ENCODE data around the gene BMP5.

The BMP5 gene

DNA sequence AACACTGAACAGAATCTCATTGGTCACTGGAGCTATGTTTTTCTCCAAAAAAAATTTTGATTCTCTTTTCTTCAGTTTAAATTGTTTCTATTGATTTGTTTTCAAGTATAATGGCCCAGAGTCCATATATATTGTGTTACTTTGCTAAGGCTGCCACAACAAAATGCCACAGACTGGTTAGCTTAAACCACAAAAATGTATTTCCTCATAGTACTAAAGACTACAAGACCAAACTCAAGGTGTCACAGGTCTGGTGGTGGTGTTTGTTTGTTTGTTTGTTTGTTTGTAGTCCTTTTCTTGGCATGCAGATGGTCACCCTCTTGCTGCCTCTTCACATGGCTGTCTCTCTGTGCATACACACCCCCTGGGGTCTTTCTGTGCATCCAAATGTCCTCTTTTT is 34.0 kb downstream of the BMP5 start:
- Mint-ChIP-seq H3K36me3 (ENCODE audit: low read depth) (no peaks in the 10 kb centered on the region), H3K27me3 (ENCODE audit: low read depth) (no peaks in the 10 kb centered on the region), H3K27ac (no peak overlapping the region), H3K9me3 (no peaks in the 10 kb centered on the region), H3K4me3 (no peak overlapping the region), H3K4me1 (peaks cover 10% of the 10 kb centered on the region)
- TF ChIP-seq, protein P1, sequence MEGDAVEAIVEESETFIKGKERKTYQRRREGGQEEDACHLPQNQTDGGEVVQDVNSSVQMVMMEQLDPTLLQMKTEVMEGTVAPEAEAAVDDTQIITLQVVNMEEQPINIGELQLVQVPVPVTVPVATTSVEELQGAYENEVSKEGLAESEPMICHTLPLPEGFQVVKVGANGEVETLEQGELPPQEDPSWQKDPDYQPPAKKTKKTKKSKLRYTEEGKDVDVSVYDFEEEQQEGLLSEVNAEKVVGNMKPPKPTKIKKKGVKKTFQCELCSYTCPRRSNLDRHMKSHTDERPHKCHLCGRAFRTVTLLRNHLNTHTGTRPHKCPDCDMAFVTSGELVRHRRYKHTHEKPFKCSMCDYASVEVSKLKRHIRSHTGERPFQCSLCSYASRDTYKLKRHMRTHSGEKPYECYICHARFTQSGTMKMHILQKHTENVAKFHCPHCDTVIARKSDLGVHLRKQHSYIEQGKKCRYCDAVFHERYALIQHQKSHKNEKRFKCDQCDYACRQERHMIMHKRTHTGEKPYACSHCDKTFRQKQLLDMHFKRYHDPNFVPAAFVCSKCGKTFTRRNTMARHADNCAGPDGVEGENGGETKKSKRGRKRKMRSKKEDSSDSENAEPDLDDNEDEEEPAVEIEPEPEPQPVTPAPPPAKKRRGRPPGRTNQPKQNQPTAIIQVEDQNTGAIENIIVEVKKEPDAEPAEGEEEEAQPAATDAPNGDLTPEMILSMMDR (IDR thresholded peaks at IDR 0.05; ENCODE audit: unreplicated experiment in 3 of 3), result no peak

DNA sequence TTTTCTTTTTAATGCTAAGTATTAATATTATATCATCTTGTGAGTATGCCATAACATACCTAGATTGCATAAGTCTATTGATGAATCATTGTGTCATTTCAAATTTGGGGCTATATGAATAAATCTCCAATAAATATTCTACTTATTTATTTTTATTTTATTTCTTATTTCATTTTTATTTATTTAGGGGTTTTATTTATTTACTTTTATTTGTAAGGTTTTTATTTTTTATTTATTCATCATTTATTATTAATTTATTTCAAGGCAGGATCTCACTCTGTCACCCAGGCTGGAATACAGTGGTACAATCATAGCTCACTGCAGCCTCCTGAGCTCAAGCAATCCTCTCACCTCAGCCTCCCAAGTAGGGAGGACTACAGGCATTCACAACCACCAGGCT is 36.3 kb downstream of the BMP5 start:
- no peak overlapping the region for H3K27ac Mint-ChIP-seq
- H3K4me1 Mint-ChIP-seq, result peaks cover 9% of the 10 kb centered on the region
- H3K4me3 Mint-ChIP-seq, result no peak overlapping the region
- no peaks in the 10 kb centered on the region for H3K27me3 Mint-ChIP-seq (ENCODE audit: low read depth)
- H3K36me3 Mint-ChIP-seq (ENCODE audit: low read depth), result no peaks in the 10 kb centered on the region
- no peaks in the 10 kb centered on the region for H3K9me3 Mint-ChIP-seq
- TF ChIP-seq, protein P1 (IDR thresholded peaks at IDR 0.05; ENCODE audit: unreplicated experiment in 3 of 3), result no peak

DNA sequence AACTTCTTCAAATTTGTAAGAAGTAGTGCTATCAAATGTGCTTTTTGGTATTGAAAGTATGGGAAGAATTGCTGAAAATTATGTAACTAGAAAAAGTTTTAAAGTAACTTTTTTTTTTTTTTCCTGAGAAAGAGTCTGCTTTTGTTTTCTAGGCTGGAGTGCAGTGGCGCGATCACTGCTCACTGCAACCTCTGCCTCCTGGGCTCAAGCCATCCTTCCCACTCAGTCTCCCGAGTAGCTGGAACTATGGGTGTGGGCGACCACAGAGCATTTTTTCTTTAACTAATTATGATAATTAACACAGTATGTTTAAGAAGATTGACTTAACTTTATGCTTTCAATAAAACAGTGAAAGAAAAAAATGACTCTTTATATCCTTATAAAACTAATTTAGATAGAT is 38.4 kb downstream of the BMP5 start:
- no peaks in the 10 kb centered on the region for H3K36me3 Mint-ChIP-seq (ENCODE audit: low read depth)
- no peak overlapping the region for H3K4me3 Mint-ChIP-seq
- no peaks in the 10 kb centered on the region for H3K9me3 Mint-ChIP-seq
- TF ChIP-seq, protein P1 (IDR thresholded peaks at IDR 0.05; ENCODE audit: unreplicated experiment in 3 of 3), result no peak
- H3K27me3 Mint-ChIP-seq (ENCODE audit: low read depth), result peaks cover 7% of the 10 kb centered on the region
- H3K4me1 Mint-ChIP-seq, result peaks cover 8% of the 10 kb centered on the region
- peak overlapping the region in 1 of 3 experiments; percentile 15 for H3K27ac Mint-ChIP-seq

GRCh38 chr6:55836481-55836880 is 38.9 kb downstream of the BMP5 start:
- Mint-ChIP-seq H3K4me1 (peaks cover 8% of the 10 kb centered on the region), H3K36me3 (ENCODE audit: low read depth) (no peaks in the 10 kb centered on the region), H3K9me3 (no peaks in the 10 kb centered on the region), H3K27me3 (ENCODE audit: low read depth) (peaks cover 7% of the 10 kb centered on the region), H3K27ac (peak overlapping the region in 2 of 3 experiments; percentile 7 to 15), H3K4me3 (no peak overlapping the region)
- TF ChIP-seq, protein P1 (IDR thresholded peaks at IDR 0.05; ENCODE audit: unreplicated experiment in 3 of 3), result no peak

DNA sequence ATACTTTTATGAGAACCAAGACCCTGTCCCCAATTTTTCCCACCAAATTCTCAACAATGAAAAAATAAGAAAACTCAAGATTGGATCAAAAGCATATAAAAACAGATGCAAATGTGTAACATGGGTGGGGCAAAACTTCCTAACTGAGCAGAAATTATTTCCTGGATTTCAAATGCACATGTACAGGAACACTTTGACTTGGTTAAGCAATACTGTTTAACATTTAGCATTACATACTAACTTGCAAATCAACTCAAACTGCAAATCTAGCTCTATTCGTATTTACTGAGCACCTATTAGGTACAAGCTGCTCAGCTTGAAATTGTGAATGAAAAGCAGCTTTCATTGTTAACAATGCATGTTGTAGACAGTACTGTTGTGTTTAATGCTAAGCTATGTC is 40.2 kb downstream of the BMP5 start:
- Mint-ChIP-seq H3K27me3 (ENCODE audit: low read depth) (peaks cover 15% of the 10 kb centered on the region), H3K27ac (no peak overlapping the region), H3K4me1 (peaks cover 8% of the 10 kb centered on the region), H3K36me3 (ENCODE audit: low read depth) (no peaks in the 10 kb centered on the region), H3K9me3 (no peaks in the 10 kb centered on the region), H3K4me3 (no peak overlapping the region)
- TF ChIP-seq, protein P1 (IDR thresholded peaks at IDR 0.05; ENCODE audit: unreplicated experiment in 3 of 3), result no peak

DNA sequence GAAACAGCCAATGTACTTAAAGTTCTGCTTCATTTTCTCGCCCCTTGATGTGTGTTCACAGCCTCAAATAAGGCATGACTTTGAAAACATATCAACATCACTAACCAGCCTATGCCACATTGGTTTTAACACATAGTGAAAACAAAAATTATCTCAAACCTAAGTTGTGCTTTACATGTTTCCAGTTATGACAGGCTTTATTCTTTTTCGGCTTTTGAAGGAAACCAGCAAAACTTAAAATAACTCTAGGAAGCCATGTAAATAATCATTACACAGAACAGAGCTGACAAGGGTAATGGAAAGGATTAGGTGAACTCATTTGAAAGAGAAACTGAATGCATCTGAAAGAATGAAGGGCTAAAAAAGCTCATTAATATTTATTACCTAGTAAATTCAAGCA is 42.1 kb downstream of the BMP5 start:
- no peaks in the 10 kb centered on the region for H3K9me3 Mint-ChIP-seq
- peaks cover 15% of the 10 kb centered on the region for H3K27me3 Mint-ChIP-seq (ENCODE audit: low read depth)
- H3K36me3 Mint-ChIP-seq (ENCODE audit: low read depth), result no peaks in the 10 kb centered on the region
- peak overlapping the region in 1 of 3 experiments; percentile 63 for H3K27ac Mint-ChIP-seq
- peaks cover 8% of the 10 kb centered on the region for H3K4me1 Mint-ChIP-seq
- no peak overlapping the region for H3K4me3 Mint-ChIP-seq
- TF ChIP-seq, protein P1 (IDR thresholded peaks at IDR 0.05; ENCODE audit: unreplicated experiment in 3 of 3), result no peak
